ENCODE measurements around the gene SLC50A1.

The SLC50A1 gene

GRCh38 chr1:155135415-155136028, at the start of gene SLC50A1:
TSS of gene SLC50A1 (plus strand) at chr1:155135852. CDS start at chr1:155135912, 60 bp downstream.
- DNase-seq: peak; percentile 92

- peak; percentile 37 for DNase-seq
Measured at GRCh38 chr1:155086128-155086741, 49.4 kb upstream of the SLC50A1 start.

GRCh38 chr1:155086856-155087535, 48.7 kb upstream of the SLC50A1 start:
- DNase-seq: no peak

- peak; percentile 38 for DNase-seq
Measured at GRCh38 chr1:155091071-155092051, 44.3 kb upstream of the SLC50A1 start.

- DNase-seq: no peak
Measured at GRCh38 chr1:155092131-155092530, 43.5 kb upstream of the SLC50A1 start.

GRCh38 chr1:155092641-155093040, 43.0 kb upstream of the SLC50A1 start:
- no peak for DNase-seq

GRCh38 chr1:155093911-155094621, 41.6 kb upstream of the SLC50A1 start:
- DNase-seq: peak; percentile 72

- no peak for DNase-seq
Measured at GRCh38 chr1:155094622-155094948, 41.1 kb upstream of the SLC50A1 start.

- no peak for DNase-seq
Measured at GRCh38 chr1:155099331-155099730, 36.3 kb upstream of the SLC50A1 start.

GRCh38 chr1:155103325-155103724, 32.3 kb upstream of the SLC50A1 start:
- DNase-seq: no peak

- no peak for DNase-seq
Measured at GRCh38 chr1:155104605-155105534, 30.8 kb upstream of the SLC50A1 start.

GRCh38 chr1:155105604-155106011, 30.0 kb upstream of the SLC50A1 start:
- no peak for DNase-seq

- DNase-seq: no peak
Measured at GRCh38 chr1:155106862-155107261, 28.8 kb upstream of the SLC50A1 start.

GRCh38 chr1:155107309-155108264, 28.1 kb upstream of the SLC50A1 start:
- DNase-seq: no peak

GRCh38 chr1:155108296-155108695, 27.4 kb upstream of the SLC50A1 start:
- no peak for DNase-seq

- DNase-seq: no peak
Measured at GRCh38 chr1:155110381-155110780, 25.3 kb upstream of the SLC50A1 start.

GRCh38 chr1:155110826-155111225, 24.8 kb upstream of the SLC50A1 start:
- no peak for DNase-seq

GRCh38 chr1:155113450-155113980, 22.1 kb upstream of the SLC50A1 start:
- DNase-seq: no peak

- DNase-seq: no peak
Measured at GRCh38 chr1:155116113-155116764, 19.4 kb upstream of the SLC50A1 start.
